Epithelial cell of prostate (primary cell): ENCODE results near the gene KIF17.
"Not testable (repeated sequence)": the region's sequence is repeated elsewhere in the genome, so short reads cannot be mapped to it uniquely, and the experiment has no call there.

ENCODE experiments used
- DNase-seq: peaks from one replicate; pipeline ENCODE4 v3.0.0-alpha.2; 2011; ENCODE audit warnings: low read depth, low spot score
- H3K27ac ChIP-seq: fragments of 450-650 bp; 2 replicates; pipeline ENCODE4 v1.5.1; 2017; ENCODE audit warnings: mild to moderate bottlenecking

The KIF17 gene

GRCh38 chr1:20728371-20729154 lies 10.8 kb upstream of the KIF17 start:
- H3K27ac ChIP-seq = no peak overlapping the region
- no peak for DNase-seq

GRCh38 chr1:20727746-20728316 lies 10.0 kb upstream of the KIF17 start:
- no peak for DNase-seq
- H3K27ac ChIP-seq = no peak overlapping the region

GRCh38 chr1:20726932-20727745 lies 9.3 kb upstream of the KIF17 start:
- H3K27ac ChIP-seq = no peak overlapping the region
- DNase-seq = no peak

GRCh38 chr1:20726118-20726911 lies 8.5 kb upstream of the KIF17 start:
- DNase-seq = no peak
- H3K27ac ChIP-seq = no peak overlapping the region

- peak overlapping the region; percentile 13 for H3K27ac ChIP-seq
Measured at GRCh38 chr1:20725189-20726117, 7.6 kb upstream of the KIF17 start.

GRCh38 chr1:20724364-20725188 lies 6.8 kb upstream of the KIF17 start:
- no peak for DNase-seq
- no peak overlapping the region for H3K27ac ChIP-seq

More at GRCh38 chr1:20725189-20726117, 7.6 kb upstream of the KIF17 start:
- DNase-seq = no peak

GRCh38 chr1:20723537-20724363 lies 5.9 kb upstream of the KIF17 start:
- no peak overlapping the region for H3K27ac ChIP-seq
- no peak for DNase-seq

- DNase-seq = no peak
- H3K27ac ChIP-seq = no peak overlapping the region
Measured at GRCh38 chr1:20723159-20723536, 5.3 kb upstream of the KIF17 start.

- no peak for DNase-seq
Measured at GRCh38 chr1:20721117-20722061, 3.6 kb upstream of the KIF17 start.

GRCh38 chr1:20720631-20721091 lies 2.9 kb upstream of the KIF17 start:
- H3K27ac ChIP-seq = no peak overlapping the region
- no peak for DNase-seq

More at GRCh38 chr1:20721117-20722061, 3.6 kb upstream of the KIF17 start:
- no peak overlapping the region for H3K27ac ChIP-seq

GRCh38 chr1:20719871-20720620 lies 2.2 kb upstream of the KIF17 start:
- H3K27ac ChIP-seq = no peak overlapping the region
- DNase-seq = no peak

- DNase-seq = no peak
Measured at GRCh38 chr1:20719261-20719660, 1.5 kb upstream of the KIF17 start.

GRCh38 chr1:20718343-20718882 lies 606 bp upstream of the KIF17 start:
- not testable (repeated sequence) for H3K27ac ChIP-seq, DNase-seq

More at GRCh38 chr1:20719261-20719660, 1.5 kb upstream of the KIF17 start:
- no peak overlapping the region for H3K27ac ChIP-seq

- no peak for DNase-seq
- H3K27ac ChIP-seq = no peak overlapping the region
Measured at GRCh38 chr1:20716232-20716631, 1.6 kb downstream of the KIF17 start.

- H3K27ac ChIP-seq = no peak overlapping the region
- no peak for DNase-seq
Measured at GRCh38 chr1:20715406-20715805, 2.4 kb downstream of the KIF17 start.
